IMR-90 (cell line): ENCODE measurements around the gene BTNL8.

ENCODE experiments used
- BHLHE40 ChIP-seq: fragments of 150-350 bp; IDR thresholded peaks from 2 replicates; pipeline ENCODE4 v1.6.1; 2016; ENCODE audit warnings: mild to moderate bottlenecking, low read depth, low read length
- CEBPB ChIP-seq: IDR thresholded peaks from 2 replicates; pipeline ENCODE4 v1.6.1; 2012; ENCODE audit warnings: low read depth, low read length, improper control_type of control experiment
- CHD1 ChIP-seq: IDR thresholded peaks from 2 replicates; pipeline ENCODE4 v1.6.1; 2012; ENCODE audit warnings: low read depth, low read length, improper control_type of control experiment
- CTCF ChIP-seq: conservative IDR thresholded peaks from 2 replicates; pipeline ENCODE4 v1.5.1; 2012; ENCODE audit warnings: mild to moderate bottlenecking, low read depth, low read length, improper control_type of control experiment
- ELK1 ChIP-seq: fragments of 150-350 bp; IDR thresholded peaks from 2 replicates; pipeline ENCODE4 v1.6.1; 2016; ENCODE audit warnings: low read depth, mild to moderate bottlenecking, low read length, moderate library complexity, borderline replicate concordance
- FOS ChIP-seq: fragments of 150-350 bp; IDR thresholded peaks from 2 replicates; pipeline ENCODE4 v1.6.1; 2016; ENCODE audit warnings: low read depth, low read length
- MAFK ChIP-seq: IDR thresholded peaks from 2 replicates; pipeline ENCODE4 v1.6.1; 2012; ENCODE audit warnings: low read depth, low read length, improper control_type of control experiment
- MAZ ChIP-seq: IDR thresholded peaks from 2 replicates; pipeline ENCODE4 v1.6.1; 2012; ENCODE audit warnings: low read depth, mild to moderate bottlenecking, low read length, improper control_type of control experiment, moderate library complexity, borderline replicate concordance
- POLR2A ChIP-seq: IDR thresholded peaks from 2 replicates; pipeline ENCODE4 v1.6.1; 2012; ENCODE audit warnings: mild to moderate bottlenecking, low read depth, low read length
- RAD21 ChIP-seq: IDR thresholded peaks from 2 replicates; pipeline ENCODE4 v1.6.1; 2012; ENCODE audit warnings: low read length, improper control_type of control experiment
- SMC3 ChIP-seq: fragments of 150-350 bp; IDR thresholded peaks from 2 replicates; pipeline ENCODE4 v1.6.1; 2016; ENCODE audit warnings: low read depth, mild to moderate bottlenecking, antibody characterized with exemption, low read length, moderate library complexity
- USF2 ChIP-seq: fragments of 150-350 bp; IDR thresholded peaks from 2 replicates; pipeline ENCODE4 v1.6.1; 2017; ENCODE audit warnings: mild to moderate bottlenecking, antibody characterized with exemption, low read length, low read depth

- no peak for TF ChIP-seq CHD1
- no peak for TF ChIP-seq CTCF
- TF ChIP-seq POLR2A = no peak
- TF ChIP-seq USF2 = no peak
- TF ChIP-seq MAFK = no peak
- TF ChIP-seq SMC3 = no peak
- no peak for TF ChIP-seq ELK1
- no peak for TF ChIP-seq FOS
- no peak for TF ChIP-seq MAZ
- no peak for TF ChIP-seq CEBPB
- no peak for TF ChIP-seq BHLHE40
- TF ChIP-seq RAD21 = no peak
Observed at GRCh38 chr5:180959661-180960060, 60.7 kb downstream of the BTNL8 start.
